DMS 273 (cell line): ENCODE results near the gene RACGAP1.

Source experiments
- DNase-seq: peaks from one replicate; lab custom pipeline; 2025; ENCODE audit not compliant: unreplicated experiment; lab: John Stamatoyannopoulos, UW

The RACGAP1 gene

DNA sequence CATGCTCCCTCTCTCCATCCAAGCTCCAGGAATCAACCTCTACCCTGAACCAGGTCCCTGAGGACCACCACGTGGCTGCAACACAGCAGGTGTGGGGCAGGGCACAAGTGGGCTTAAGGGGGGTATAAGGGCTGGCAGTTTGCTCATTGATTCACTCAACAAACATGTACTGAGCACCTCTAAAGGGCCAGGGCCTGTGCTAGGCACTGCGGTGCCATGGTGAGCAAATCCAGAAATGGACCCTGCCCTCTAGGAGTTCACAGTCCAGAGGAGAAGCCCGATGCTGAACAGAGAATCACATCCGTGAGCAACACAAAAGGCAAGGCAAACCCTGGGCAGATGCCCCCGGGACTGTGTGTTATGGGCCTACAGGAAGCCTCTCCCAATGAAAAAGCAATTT, 81.2 kb downstream of the RACGAP1 start:
- no peak for DNase-seq

DNA sequence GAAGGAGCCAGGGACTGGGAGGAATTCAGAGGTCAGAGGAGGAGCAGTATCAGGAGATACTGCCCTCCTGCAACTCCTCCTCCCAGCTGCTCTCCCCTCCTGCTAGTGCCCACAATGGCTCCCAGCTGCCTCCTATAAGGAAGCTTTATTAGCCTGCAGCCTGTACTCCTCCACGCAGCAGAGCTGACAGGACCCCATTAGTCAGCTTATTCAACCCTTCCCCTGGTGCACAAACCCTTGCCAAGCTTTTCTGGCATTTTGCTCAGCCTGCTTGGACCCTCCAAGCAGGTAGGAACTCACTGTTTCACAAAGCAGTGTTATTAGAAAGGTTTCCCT, 81.7 kb downstream of the RACGAP1 start:
- DNase-seq, result no peak

DNA sequence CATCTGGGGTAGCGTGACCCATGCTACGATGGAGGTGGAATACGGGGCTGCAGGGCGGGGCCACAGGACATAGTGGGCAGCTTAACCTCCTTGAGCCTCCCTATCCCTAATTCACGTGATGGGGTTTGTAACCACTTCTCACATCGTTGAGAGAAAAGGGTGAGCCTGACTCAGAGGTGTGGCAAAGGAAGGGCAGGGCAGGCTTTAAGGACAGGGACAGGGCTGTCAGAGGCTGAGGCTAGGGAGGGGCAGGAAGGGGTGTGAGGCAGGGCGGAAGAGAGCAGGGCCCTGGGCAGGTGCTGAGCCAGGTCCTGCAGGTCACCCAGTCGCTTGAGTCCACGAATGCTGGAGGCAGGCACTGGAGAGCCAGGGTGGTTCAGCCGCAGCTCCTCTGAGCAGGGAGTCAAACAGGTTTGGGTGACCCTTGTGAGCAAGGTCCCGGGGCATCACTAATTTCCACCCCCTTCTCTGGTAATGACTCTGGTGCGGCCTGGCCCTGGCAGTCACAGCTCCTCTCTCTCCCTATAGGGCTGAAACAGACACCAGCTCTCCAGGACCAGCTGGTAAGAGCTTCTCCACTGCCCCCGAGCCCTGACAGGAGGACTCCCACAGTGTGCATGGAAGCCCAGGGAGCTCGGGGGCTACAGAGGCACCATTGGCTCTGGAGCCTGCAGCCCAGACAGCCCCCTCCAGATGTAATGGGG, 82.2 kb downstream of the RACGAP1 start:
- no peak for DNase-seq

DNA sequence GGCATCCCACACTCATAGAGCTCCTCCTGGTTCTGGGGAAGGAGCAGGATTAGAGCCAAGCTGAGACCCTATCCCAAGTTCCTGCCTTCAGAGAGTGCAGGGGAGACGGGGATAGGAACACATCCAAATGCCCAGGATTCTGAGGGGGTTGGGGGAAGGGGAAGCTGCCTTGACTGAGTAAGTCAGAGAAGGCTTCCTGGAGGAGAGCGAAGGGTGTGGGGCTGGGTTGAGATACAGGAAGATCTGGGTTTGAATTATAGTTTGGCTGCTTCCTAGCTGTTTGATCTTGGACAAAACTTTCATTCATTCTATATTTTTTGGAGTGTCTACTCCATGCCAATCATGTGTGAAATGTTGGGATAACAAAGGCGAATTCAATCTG, 82.8 kb downstream of the RACGAP1 start:
- DNase-seq, result no peak

DNA sequence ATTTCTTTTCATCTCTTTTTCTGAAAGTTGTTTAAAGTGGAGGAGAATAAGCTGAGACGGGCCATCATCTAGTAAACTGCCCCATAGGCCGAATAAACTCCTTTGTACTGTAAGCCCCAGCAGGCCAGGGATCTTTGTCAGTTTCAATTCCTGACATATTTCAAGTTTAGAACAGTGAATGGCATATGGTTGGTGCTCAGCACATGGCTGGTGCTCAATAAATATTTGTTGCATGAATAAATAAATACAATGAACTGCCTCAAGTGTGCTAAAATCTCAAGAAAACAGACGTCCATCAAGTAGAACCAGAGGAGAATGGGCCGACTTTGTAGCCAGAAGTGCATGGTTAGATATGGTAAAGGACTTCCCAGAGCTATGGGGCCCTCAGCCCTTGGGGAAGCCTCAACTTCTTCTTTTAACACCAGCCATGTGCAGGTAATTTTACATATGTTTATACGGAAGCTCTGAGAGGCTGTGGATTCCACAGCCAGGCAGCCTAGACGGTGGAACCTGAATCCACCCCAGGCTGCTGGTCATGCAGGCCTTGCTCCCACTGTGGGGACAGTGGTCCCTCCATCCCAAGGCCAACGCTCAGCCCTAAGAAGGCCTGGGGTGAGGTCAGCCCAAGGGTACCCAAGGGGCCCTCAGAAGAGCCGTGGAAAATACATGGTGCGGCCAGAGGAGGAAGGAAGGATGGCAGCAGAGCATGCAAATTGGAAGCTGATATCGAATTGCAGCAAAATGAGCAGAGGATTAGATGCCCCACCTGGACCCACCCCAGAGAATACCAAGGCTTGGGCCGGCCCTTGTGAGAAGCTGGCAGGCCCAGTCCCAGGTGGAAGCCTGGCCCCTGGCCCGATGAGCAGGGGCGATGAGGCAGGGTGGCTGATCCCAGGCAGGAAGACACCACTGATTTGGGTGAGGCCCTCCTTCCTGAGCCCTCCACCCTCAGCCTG, 83.5 kb downstream of the RACGAP1 start:
- peak; percentile 12 for DNase-seq

DNA sequence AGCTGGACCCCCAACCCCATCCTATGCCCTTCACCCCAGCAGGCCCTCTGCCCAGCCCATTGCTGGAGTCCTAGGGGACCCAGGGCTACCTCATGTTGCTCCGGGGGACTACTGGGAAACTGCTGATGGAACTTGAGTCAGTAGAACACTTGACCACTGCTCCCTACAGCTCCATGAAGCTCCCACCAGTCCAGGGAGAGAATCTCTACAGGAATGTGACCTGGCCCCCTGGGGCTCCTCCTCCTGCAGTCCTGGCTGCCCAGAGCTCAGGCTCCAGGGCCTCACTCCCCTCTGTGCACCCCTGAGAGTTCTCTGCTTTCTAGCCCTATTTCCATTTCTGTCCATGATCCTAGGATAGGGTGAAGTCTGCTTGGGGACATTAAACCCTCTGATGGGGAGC, 85.6 kb downstream of the RACGAP1 start:
- no peak for DNase-seq

DNA sequence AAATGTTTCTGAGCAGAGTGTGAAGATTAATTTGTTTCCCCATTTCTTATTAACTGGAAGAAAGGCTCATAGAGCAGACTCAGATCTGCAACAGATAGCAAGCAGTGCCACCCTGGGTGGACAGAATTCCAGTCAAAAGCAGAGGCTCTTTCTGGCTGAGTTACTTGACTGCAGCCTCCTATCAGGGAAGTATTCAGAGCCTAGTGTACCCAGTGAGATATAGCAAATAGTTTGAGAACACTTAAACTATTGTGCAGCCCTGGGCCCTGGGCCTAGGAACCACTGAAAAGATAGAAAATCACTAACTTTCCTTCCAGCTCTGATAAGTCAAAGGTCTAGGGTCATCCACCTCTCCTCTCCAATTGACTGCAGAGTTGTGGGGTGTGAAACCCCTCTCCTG, 86.0 kb downstream of the RACGAP1 start:
- DNase-seq, result no peak
